ES-I3 (cell line): Measurements from ENCODE around the gene ITPR1.

Experiments
- H3K36me3 ChIP-seq: 2 replicates; pipeline ENCODE4 v1.6.1; 2013; ENCODE audit warnings: mild to moderate bottlenecking, low read length, control low read depth, moderate library complexity; ENCODE audit not compliant: insufficient read depth
- H3K4me1 ChIP-seq: 2 replicates; pipeline ENCODE4 v1.6.1; 2013; ENCODE audit warnings: mild to moderate bottlenecking, control low read depth, low read length; ENCODE audit not compliant: insufficient read depth
- H3K9ac ChIP-seq: 2 replicates; pipeline ENCODE4 v1.6.1; 2013; ENCODE audit warnings: low read depth, mild to moderate bottlenecking, low read length, moderate library complexity
- H3K9me3 ChIP-seq: 2 replicates; pipeline ENCODE4 v1.6.1; 2013; ENCODE audit warnings: mild to moderate bottlenecking, low read length, moderate library complexity; ENCODE audit not compliant: control insufficient read depth, insufficient read depth

The ITPR1 gene

GRCh38 chr3:4750306-4750968 is 257.3 kb downstream of the ITPR1 start:
- Histone ChIP-seq H3K36me3 (no peaks in the 10 kb centered on the region), H3K9ac (no peak overlapping the region), H3K9me3 (no peaks in the 10 kb centered on the region), H3K4me1 (peaks cover 15% of the 10 kb centered on the region)

GRCh38 chr3:4751029-4751501 is 257.9 kb downstream of the ITPR1 start:
- H3K4me1 ChIP-seq = peaks cover 15% of the 10 kb centered on the region
- no peak overlapping the region for H3K9ac ChIP-seq
- no peaks in the 10 kb centered on the region for H3K36me3 ChIP-seq

GRCh38 chr3:4751502-4752101 is 258.5 kb downstream of the ITPR1 start:
- Histone ChIP-seq H3K4me1 (peaks cover 15% of the 10 kb centered on the region), H3K36me3 (no peaks in the 10 kb centered on the region), H3K9ac (no peak overlapping the region), H3K9me3 (no peaks in the 10 kb centered on the region)

More at GRCh38 chr3:4751029-4751501, 257.9 kb downstream of the ITPR1 start:
- no peaks in the 10 kb centered on the region for H3K9me3 ChIP-seq

GRCh38 chr3:4752201-4753072 is 259.3 kb downstream of the ITPR1 start:
- no peaks in the 10 kb centered on the region for H3K9me3 ChIP-seq
- H3K4me1 ChIP-seq = peaks cover 15% of the 10 kb centered on the region
- no peak overlapping the region for H3K9ac ChIP-seq
- H3K36me3 ChIP-seq = no peaks in the 10 kb centered on the region

GRCh38 chr3:4753073-4753691 is 260.0 kb downstream of the ITPR1 start:
- H3K36me3 ChIP-seq = no peaks in the 10 kb centered on the region

GRCh38 chr3:4754180-4755086 is 261.3 kb downstream of the ITPR1 start:
- H3K9me3 ChIP-seq = no peaks in the 10 kb centered on the region
- peaks cover 15% of the 10 kb centered on the region for H3K4me1 ChIP-seq
- H3K36me3 ChIP-seq = no peaks in the 10 kb centered on the region
- no peak overlapping the region for H3K9ac ChIP-seq

More at GRCh38 chr3:4753073-4753691, 260.0 kb downstream of the ITPR1 start:
- no peaks in the 10 kb centered on the region for H3K9me3 ChIP-seq
- no peak overlapping the region for H3K9ac ChIP-seq
- H3K4me1 ChIP-seq = peaks cover 15% of the 10 kb centered on the region

GRCh38 chr3:4755566-4755965 is 262.4 kb downstream of the ITPR1 start:
- Histone ChIP-seq H3K36me3 (no peaks in the 10 kb centered on the region), H3K4me1 (peaks cover 15% of the 10 kb centered on the region)

GRCh38 chr3:4756057-4756775 is 263.1 kb downstream of the ITPR1 start:
- Histone ChIP-seq H3K4me1 (peaks cover 8% of the 10 kb centered on the region), H3K9ac (no peak overlapping the region), H3K36me3 (no peaks in the 10 kb centered on the region), H3K9me3 (no peaks in the 10 kb centered on the region)

More at GRCh38 chr3:4755566-4755965, 262.4 kb downstream of the ITPR1 start:
- Histone ChIP-seq H3K9ac (no peak overlapping the region), H3K9me3 (no peaks in the 10 kb centered on the region)

GRCh38 chr3:4756855-4757574 is 263.9 kb downstream of the ITPR1 start:
- Histone ChIP-seq H3K4me1 (peaks cover under 1% of the 10 kb centered on the region; the same call in 1 of the 2 replicates), H3K9me3 (no peaks in the 10 kb centered on the region), H3K36me3 (no peaks in the 10 kb centered on the region), H3K9ac (no peak overlapping the region)

- no peaks in the 10 kb centered on the region for H3K36me3 ChIP-seq
- no peaks in the 10 kb centered on the region for H3K4me1 ChIP-seq
- no peak overlapping the region for H3K9ac ChIP-seq
- H3K9me3 ChIP-seq = no peaks in the 10 kb centered on the region
These were observed 264.6 kb downstream of the ITPR1 start for GRCh38 chr3:4757575-4758248.

- Histone ChIP-seq H3K4me1 (no peaks in the 10 kb centered on the region), H3K9me3 (no peaks in the 10 kb centered on the region), H3K9ac (no peak overlapping the region), H3K36me3 (no peaks in the 10 kb centered on the region)
These were observed 265.2 kb downstream of the ITPR1 start for GRCh38 chr3:4758249-4758860.
